GM18951 (cell line): ENCODE data around the gene COL9A1.

Source experiments
- POLR2A ChIP-seq: IDR thresholded peaks from 4 replicates; pipeline ENCODE4 v1.6.1; 2011; ENCODE audit warnings: mild to moderate bottlenecking; ENCODE audit not compliant: insufficient read length, insufficient read depth; ENCODE audit errors: extremely low read depth
- in situ Hi-C: fragments of 300-500 bp; cut with MboI; formaldehyde crosslinking; loops from one replicate; pipeline ENCODE4 v1.12.0; 2022; ENCODE audit warnings: low sequenced_read_pairs, mixed read lengths, inconsistent platforms; ENCODE audit not compliant: unreplicated experiment

Gene COL9A1

GRCh38 chr6:70234561-70235236 lies 68.2 kb downstream of the COL9A1 start:
- TF ChIP-seq POLR2A, result no peak
- in situ Hi-C loops, result no loop called here

DNA sequence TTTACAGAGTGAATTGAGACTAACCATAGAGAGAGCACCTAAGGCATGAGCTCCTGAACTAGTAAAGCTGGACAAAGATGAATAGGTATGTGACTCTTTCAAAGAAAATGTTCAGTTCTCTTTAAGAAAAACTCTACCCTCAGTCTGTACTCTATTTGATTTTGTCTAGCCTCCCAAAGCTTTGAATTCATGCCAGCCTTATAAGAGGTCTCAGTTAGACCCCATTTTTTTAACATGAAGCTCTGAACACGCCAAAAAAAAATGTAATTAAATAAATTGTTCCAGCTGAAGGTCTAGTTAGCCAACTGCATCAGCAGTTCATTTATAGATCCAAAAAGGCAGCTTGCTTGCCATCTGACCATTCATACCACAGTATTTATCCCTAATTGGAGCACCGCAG lies 71.6 kb downstream of the COL9A1 start:
- in situ Hi-C loops, result no loop called here
- no peak for TF ChIP-seq POLR2A

DNA sequence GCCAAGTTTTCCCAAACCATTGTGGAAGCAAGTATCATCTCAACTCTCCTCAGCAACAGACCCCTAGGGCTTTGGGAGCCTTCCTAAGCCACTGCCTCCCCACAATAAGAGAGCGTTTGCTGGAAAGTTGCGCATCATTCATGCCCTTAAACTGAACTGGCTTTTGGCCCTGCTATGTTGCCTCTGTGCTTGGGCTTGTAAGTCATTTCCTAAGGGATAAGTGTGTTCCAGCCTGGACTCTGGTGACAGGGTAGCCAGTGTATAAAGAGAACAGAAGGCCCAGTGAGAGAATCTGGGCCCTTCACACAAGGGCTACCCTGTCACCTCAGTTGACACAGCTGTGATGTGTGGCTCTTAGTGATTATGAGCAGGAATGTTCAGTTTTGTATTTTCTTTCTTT lies 77.8 kb downstream of the COL9A1 start:
- in situ Hi-C loops, result loop anchor here (10.0 kb wide), 1 partner anchor 140 kb away; no protein-coding TSS in a partner anchor
- TF ChIP-seq POLR2A, result no peak

- in situ Hi-C loops, result loop anchor here (10.0 kb wide), 1 partner anchor 142 kb away; no protein-coding TSS in a partner anchor
- no peak for TF ChIP-seq POLR2A
These were observed 80.5 kb downstream of the COL9A1 start for GRCh38 chr6:70222439-70222749.

GRCh38 chr6:70221715-70222438 lies 81.0 kb downstream of the COL9A1 start:
- in situ Hi-C loops, result loop anchor here (10.0 kb wide), 1 partner anchor 143 kb away; no protein-coding TSS in a partner anchor
- TF ChIP-seq POLR2A, result no peak

GRCh38 chr6:70221025-70221714 lies 81.7 kb downstream of the COL9A1 start:
- TF ChIP-seq POLR2A, result no peak
- in situ Hi-C loops, result loop anchor here (10.0 kb wide), 1 partner anchor 144 kb away; no protein-coding TSS in a partner anchor

DNA sequence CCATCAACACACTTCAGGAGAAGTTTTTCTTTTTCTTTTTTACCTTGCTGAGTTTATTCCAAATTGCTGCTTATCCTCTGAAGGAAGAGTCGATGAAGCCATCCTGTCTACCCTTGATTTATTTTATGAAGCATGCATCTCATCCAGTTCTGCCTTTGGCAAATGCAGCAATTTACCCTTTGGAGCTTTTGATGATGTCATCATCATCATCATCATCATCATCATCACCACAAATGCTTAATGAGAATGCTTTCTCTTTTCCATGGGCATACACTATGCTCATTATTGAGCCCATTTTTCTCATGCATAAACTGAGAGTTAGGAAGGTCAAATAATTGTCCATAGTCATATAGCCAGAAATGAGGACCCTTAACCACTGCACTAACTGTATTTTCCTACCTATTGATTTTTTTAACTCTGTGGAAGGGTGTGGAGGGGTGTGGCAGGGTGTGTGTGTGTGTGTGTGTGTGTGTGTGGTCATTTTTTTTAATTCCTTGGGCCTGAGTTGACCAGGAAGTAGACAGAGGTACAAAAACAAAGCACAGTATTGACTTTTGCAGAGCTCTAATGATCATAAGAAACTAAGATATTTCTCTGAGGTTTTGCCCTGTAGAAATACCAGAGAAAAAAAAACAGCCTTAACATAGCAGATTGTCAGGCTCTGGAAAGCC lies 82.8 kb downstream of the COL9A1 start:
- TF ChIP-seq POLR2A, result no peak

DNA sequence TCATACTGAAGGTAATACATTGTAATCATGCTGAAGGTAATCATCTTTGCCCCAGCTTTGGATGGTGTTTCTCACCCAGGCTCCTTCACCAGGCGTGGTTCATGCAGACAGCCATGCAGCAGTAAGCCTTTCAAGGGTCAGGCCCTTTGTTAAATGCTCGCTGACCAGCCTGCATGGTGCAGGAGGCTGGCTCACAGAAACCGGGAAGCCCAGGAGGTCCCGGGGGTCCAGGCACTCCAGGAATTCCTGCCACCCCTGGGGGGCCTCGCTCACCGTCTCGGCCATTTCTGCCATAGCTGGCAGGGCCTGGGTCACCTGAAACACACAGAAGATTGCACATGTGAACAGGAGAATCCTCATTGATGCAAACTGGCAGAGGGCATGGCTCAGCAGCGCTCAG lies 86.1 kb downstream of the COL9A1 start:
- no peak for TF ChIP-seq POLR2A
- in situ Hi-C loops, result no loop called here

More for the DNA sequence above, 82.8 kb downstream of the COL9A1 start:
- in situ Hi-C loops, result loop anchor here (10.0 kb wide), 1 partner anchor 145 kb away; no protein-coding TSS in a partner anchor

GRCh38 chr6:70215460-70216108 lies 87.3 kb downstream of the COL9A1 start:
- in situ Hi-C loops, result no loop called here
- TF ChIP-seq POLR2A, result no peak

- in situ Hi-C loops, result no loop called here
- no peak for TF ChIP-seq POLR2A
These were observed 92.4 kb downstream of the COL9A1 start for GRCh38 chr6:70210462-70210861.

- in situ Hi-C loops, result no loop called here
- no peak for TF ChIP-seq POLR2A
These were observed 94.6 kb downstream of the COL9A1 start for GRCh38 chr6:70208235-70208790.

GRCh38 chr6:70198785-70199184 lies 104.1 kb downstream of the COL9A1 start:
- in situ Hi-C loops, result no loop called here
- TF ChIP-seq POLR2A, result no peak
